ENCODE data around the gene GRM7. TPM values are rescaled to one million over a fixed set of nuclear protein-coding genes. Genes with fewer than 3 reads are reported as not detected.

Gene GRM7
- total RNA-seq, 4 donors from 2014 or later: 0.09 TPM; not detected in 3

DNA sequence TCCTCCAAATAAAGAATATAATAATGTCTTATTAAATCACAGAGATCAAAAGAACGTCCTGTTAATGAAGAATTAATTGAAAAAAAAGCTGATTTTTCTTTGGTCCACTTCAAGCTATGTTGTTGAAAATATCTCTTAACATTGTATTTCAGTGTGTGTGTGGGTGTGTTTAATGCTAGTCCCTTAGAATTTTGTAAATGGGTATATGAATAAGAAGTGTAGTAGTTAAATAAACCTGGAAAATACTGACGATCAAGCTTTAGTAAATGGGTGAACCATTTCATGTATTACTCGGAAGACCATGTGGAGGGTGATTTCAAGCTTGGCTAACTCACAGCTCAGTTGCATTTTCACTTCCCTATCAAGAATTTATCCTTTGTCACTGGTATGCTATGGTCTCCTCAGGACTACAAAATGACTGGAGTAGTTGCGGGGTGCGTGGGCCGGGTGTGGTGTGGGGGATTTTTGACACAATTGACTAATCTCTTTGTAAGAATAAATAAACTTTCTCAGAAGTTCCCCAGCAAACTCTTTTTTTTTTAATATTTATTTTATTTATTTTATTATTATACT, 586.4 kb downstream of the GRM7 start:
- Histone ChIP-seq H3K27ac (no peak overlapping the region), H3K4me3 (no peak overlapping the region), H3K4me1 (no peaks in the 10 kb centered on the region), H3K27me3 (no peaks in the 10 kb centered on the region), H3K9me3 (no peaks in the 10 kb centered on the region), H3K36me3 (no peaks in the 10 kb centered on the region)
- TF ChIP-seq, protein P1, sequence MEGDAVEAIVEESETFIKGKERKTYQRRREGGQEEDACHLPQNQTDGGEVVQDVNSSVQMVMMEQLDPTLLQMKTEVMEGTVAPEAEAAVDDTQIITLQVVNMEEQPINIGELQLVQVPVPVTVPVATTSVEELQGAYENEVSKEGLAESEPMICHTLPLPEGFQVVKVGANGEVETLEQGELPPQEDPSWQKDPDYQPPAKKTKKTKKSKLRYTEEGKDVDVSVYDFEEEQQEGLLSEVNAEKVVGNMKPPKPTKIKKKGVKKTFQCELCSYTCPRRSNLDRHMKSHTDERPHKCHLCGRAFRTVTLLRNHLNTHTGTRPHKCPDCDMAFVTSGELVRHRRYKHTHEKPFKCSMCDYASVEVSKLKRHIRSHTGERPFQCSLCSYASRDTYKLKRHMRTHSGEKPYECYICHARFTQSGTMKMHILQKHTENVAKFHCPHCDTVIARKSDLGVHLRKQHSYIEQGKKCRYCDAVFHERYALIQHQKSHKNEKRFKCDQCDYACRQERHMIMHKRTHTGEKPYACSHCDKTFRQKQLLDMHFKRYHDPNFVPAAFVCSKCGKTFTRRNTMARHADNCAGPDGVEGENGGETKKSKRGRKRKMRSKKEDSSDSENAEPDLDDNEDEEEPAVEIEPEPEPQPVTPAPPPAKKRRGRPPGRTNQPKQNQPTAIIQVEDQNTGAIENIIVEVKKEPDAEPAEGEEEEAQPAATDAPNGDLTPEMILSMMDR (IDR thresholded peaks at IDR 0.05): no peak
- no peak for TF ChIP-seq POLR2A (IDR thresholded peaks at IDR 0.05)
- intact Hi-C loops (cut with DNase I): no loop called here
- no peak for DNase-seq
- 72 to 74% methylated on average over 5 to 6 of the region's 6 CpGs for WGBS, 2 donors

DNA sequence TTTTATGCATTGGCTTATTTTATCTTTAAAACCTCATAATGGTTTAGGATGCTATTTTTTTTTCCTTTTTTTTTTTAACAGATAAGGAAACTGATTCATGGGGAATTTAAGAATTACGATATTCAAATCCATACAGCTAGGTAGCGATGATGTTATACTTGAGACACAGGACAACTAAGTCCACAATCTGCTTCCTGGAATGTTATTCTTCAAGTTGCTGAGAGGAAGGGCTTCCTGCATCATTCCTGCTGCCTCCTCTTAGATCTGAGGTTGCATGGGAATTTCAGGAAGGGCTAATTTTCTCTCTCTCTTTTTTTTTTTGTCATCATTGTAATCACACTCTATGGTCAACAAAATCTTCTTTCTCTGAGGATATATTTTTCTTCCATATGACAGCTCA, 595.5 kb downstream of the GRM7 start:
- WGBS, 2 donors: 78 to 84% methylated on average over 2 of the region's 2 CpGs
- H3K4me3 ChIP-seq: no peak overlapping the region
- DNase-seq: no peak
- H3K27me3 ChIP-seq: no peaks in the 10 kb centered on the region
- TF ChIP-seq, protein P1 (IDR thresholded peaks at IDR 0.05): no peak
- TF ChIP-seq POLR2A (IDR thresholded peaks at IDR 0.05): no peak
- no peaks in the 10 kb centered on the region for H3K36me3 ChIP-seq
- no peaks in the 10 kb centered on the region for H3K4me1 ChIP-seq
- intact Hi-C loops (cut with DNase I): no loop called here
- no peak overlapping the region for H3K27ac ChIP-seq
- H3K9me3 ChIP-seq: no peaks in the 10 kb centered on the region

DNA sequence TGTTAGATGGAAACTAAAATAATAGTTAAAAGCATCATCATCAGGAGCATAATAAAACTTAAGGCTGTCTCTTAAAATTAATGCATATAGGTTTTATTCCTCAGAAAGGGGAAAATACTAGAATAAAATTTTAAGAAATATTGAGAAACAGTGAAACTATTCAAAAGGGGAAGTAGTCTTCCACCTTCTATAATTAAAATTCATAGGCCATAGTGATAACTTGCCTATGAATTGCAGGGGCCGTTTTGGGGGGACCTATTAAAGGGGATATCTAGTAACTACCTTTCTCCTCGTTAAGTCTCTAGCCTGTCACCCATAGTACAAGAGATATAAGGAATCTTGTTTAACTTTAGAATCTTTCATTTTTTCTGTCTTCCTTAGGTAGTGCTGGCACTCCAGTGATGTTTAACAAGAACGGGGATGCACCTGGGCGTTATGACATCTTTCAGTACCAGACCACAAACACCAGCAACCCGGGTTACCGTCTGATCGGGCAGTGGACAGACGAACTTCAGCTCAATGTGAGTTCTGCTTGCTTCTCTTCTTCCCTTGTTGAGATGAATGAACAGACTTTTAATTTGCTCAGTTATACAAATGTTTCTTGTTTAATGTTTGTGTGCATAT, 600.4 kb downstream of the GRM7 start:
- no peak for TF ChIP-seq POLR2A (IDR thresholded peaks at IDR 0.05)
- TF ChIP-seq, protein P1 (IDR thresholded peaks at IDR 0.05): no peak
- Histone ChIP-seq H3K36me3 (no peaks in the 10 kb centered on the region), H3K9me3 (no peaks in the 10 kb centered on the region), H3K27me3 (no peaks in the 10 kb centered on the region), H3K4me3 (no peak overlapping the region), H3K4me1 (no peaks in the 10 kb centered on the region), H3K27ac (no peak overlapping the region)
- no peak for DNase-seq
- intact Hi-C loops (cut with DNase I): no loop called here
- WGBS, 2 donors: 36 to 57% methylated on average over 8 of the region's 8 CpGs

DNA sequence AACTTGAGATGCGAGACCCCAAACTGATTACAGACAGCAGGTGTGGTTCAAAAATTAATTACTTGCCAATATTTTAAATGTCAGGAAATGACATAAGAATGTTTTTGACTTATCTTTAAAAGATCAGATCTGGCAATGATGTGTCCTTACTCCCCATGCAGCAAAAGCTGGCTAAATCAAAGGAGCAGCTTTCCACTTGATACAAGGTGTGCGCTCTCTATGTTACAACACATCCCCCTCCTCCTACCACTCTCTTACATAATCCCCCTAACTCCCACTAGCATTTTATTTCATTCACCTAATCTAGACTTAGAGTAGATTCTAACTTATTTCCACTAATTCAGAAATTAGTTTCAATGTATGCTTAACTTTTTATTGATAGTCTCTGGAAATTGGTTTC, 609.0 kb downstream of the GRM7 start:
- Histone ChIP-seq H3K27ac (no peak overlapping the region), H3K4me3 (no peak overlapping the region)
- intact Hi-C loops (cut with DNase I): no loop called here

DNA sequence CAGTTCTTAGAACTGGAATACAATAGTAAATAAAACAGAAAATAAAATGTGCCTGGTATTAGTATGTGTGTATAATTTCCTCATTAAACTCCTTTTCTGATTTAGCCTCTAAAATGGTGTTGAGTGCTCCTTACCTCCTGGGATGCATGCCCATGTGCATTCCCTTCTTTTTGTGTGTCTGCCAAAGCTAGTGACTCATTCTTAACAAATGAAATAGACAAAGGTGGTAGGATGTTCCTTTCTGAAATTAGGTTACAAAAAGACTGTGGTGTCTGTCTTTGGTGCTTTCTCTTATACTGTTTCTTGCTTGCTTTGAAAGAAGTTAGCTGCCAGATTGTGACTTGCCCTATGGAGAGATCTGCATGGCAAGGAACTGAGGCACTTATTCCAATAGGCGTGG, 623.7 kb downstream of the GRM7 start:
- intact Hi-C loops (cut with DNase I): no loop called here
- Histone ChIP-seq H3K4me3 (no peak overlapping the region), H3K27ac (no peak overlapping the region), H3K36me3 (no peaks in the 10 kb centered on the region), H3K27me3 (no peaks in the 10 kb centered on the region), H3K4me1 (no peaks in the 10 kb centered on the region), H3K9me3 (no peaks in the 10 kb centered on the region)
- TF ChIP-seq, protein P1 (IDR thresholded peaks at IDR 0.05): no peak
- TF ChIP-seq POLR2A (IDR thresholded peaks at IDR 0.05): no peak
- 50 to 73% methylated on average over 1 of the region's 1 CpG for WGBS, 2 donors
- DNase-seq: no peak

More for the DNA sequence above, 609.0 kb downstream of the GRM7 start:
- Histone ChIP-seq H3K4me1 (no peaks in the 10 kb centered on the region), H3K9me3 (no peaks in the 10 kb centered on the region), H3K36me3 (no peaks in the 10 kb centered on the region), H3K27me3 (no peaks in the 10 kb centered on the region)
- no peak for DNase-seq
- no peak for TF ChIP-seq POLR2A (IDR thresholded peaks at IDR 0.05)
- TF ChIP-seq, protein P1 (IDR thresholded peaks at IDR 0.05): no peak
- WGBS, 2 donors: 80 to 87% methylated on average over 2 of the region's 2 CpGs
